Astrocyte (in vitro differentiated cells and primary cell): Measurements from ENCODE around the gene CLNK.

Experiments
- EZH2 ChIP-seq: IDR thresholded peaks from 2 replicates; pipeline ENCODE4 v1.6.1; 2012; ENCODE audit warnings: mild to moderate bottlenecking, low read length, inconsistent platforms; ENCODE audit not compliant: insufficient read depth
- TF ChIP-seq, protein P1 (sequence below): IDR thresholded peaks from 2 replicates; pipeline ENCODE4 v1.5.1; 2011; ENCODE audit warnings: low read depth, mild to moderate bottlenecking, inconsistent platforms, low read length, moderate library complexity; ENCODE audit not compliant: insufficient read depth

DNA sequence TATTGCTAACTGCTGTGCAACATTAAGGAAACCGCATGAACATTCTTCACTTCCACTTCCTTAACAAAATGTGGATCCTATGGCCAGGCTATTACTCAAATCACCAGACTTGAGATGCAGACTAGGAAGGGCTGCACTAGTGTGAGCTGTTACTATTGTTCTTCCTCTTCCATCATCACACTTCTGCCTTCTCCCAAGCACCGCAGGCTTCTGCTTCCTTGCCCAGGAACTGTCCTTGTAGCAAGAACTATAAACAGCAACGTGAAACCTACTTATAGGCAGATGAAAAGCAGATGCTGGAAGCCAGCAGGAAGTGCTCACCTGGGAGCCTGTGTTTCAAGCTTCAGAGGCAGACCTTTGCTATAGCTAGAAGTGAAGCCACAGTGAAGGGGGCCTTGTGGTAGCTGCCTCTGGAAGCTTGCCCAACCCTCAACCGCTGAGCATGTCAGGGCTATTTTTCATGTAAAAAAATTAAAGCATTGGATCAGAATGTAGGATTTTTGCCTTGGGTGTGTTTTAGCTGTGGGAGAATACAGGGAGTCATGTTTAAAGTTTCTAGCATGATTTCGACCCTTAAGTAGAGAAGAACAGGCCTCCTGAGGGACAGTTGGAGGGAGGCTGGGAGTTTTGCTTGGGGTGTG is 43.9 kb downstream of the CLNK start:
- no peak for TF ChIP-seq EZH2
- TF ChIP-seq, protein P1, sequence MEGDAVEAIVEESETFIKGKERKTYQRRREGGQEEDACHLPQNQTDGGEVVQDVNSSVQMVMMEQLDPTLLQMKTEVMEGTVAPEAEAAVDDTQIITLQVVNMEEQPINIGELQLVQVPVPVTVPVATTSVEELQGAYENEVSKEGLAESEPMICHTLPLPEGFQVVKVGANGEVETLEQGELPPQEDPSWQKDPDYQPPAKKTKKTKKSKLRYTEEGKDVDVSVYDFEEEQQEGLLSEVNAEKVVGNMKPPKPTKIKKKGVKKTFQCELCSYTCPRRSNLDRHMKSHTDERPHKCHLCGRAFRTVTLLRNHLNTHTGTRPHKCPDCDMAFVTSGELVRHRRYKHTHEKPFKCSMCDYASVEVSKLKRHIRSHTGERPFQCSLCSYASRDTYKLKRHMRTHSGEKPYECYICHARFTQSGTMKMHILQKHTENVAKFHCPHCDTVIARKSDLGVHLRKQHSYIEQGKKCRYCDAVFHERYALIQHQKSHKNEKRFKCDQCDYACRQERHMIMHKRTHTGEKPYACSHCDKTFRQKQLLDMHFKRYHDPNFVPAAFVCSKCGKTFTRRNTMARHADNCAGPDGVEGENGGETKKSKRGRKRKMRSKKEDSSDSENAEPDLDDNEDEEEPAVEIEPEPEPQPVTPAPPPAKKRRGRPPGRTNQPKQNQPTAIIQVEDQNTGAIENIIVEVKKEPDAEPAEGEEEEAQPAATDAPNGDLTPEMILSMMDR = no peak
